ENCODE data around the gene ANO9. TPM values are rescaled to one million over a fixed set of nuclear protein-coding genes. Genes with fewer than 3 reads are reported as not detected.

Gene ANO9
- total RNA-seq, 1 experiment from 2014 or later: 85.5 TPM

GRCh38 chr11:459511-460220 lies 17.9 kb upstream of the ANO9 start:
- Mint-ChIP-seq H3K9me3 (ENCODE audit: unreplicated experiment) (no peaks in the 10 kb centered on the region), H3K36me3 (ENCODE audit: insufficient read depth, unreplicated experiment) (peaks cover 40% of the 10 kb centered on the region), H3K4me1 (ENCODE audit: low read depth, unreplicated experiment) (peaks cover 26% of the 10 kb centered on the region), H3K27ac (ENCODE audit: unreplicated experiment) (peak overlapping the region; percentile 93), H3K4me3 (ENCODE audit: unreplicated experiment) (no peak overlapping the region), H3K27me3 (ENCODE audit: insufficient read depth, unreplicated experiment) (no peaks in the 10 kb centered on the region)
- Histone ChIP-seq H3K36me3 (ENCODE audit: control insufficient read depth, insufficient read depth, low read length) (no peaks in the 10 kb centered on the region; the same call in 1 of the 2 replicates), H3K4me1 (peaks cover 20% of the 10 kb centered on the region), H3K9me3 (no peaks in the 10 kb centered on the region), H3K4me3 (ENCODE audit: low read depth, low read length) (no peak overlapping the region), H3K27me3 (replicated peaks; ENCODE audit: control insufficient read depth, insufficient read depth, low read length) (no peaks in the 10 kb centered on the region)
- BruUV-seq (replicated peaks): no TSS peak
- no peak for DNase-seq
- intact Hi-C loops (cut with micrococcal nuclease; ENCODE audit: unreplicated experiment): no loop called here
- no peak for TF ChIP-seq CTCF (IDR thresholded peaks at IDR 0.05; ENCODE audit: insufficient read depth in 1 of 2, low read depth in 1 of 2, low read length in 1 of 2, severe bottlenecking in 1 of 2, unreplicated experiment in 1 of 2)
- ChIA-PET POLR2A (no interaction called here), CTCF (no interaction called here)

DNA sequence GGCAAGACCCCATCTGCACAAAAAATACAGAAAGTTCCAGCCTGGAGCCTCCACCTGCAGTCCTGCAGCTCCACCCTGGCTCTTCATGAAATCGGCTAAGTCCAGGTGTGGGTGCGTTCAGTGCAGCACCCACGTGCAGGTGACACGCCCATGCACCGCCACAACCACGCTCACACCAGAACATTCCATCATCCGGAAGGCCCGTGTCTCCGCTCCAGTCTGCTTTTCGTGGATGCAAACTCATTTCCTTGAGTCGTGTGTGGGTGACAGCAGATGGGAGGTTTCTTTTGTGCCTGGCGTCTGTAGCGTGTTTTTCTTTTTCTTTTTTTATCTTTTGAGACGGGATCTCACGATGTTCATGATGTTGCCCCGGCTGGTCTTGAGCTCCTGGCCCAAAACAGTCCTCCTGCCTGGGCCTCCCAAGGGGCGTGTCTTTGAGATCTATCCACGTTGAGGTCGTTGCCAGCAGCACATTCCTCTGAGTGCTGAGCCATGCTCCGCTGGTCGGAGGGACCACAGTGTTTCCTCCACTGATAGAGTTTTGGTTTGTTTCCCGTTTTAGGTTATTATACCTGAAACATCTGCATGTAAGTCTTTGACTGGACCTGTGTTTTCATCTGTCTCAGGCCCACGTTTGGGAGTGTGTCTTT lies 15.4 kb upstream of the ANO9 start:
- Histone ChIP-seq H3K27me3 (replicated peaks; ENCODE audit: control insufficient read depth, insufficient read depth, low read length) (no peaks in the 10 kb centered on the region), H3K9me3 (no peaks in the 10 kb centered on the region), H3K4me1 (peaks cover 20% of the 10 kb centered on the region), H3K36me3 (ENCODE audit: control insufficient read depth, insufficient read depth, low read length) (no peaks in the 10 kb centered on the region), H3K4me3 (ENCODE audit: low read depth, low read length) (no peak overlapping the region)
- Mint-ChIP-seq H3K27ac (ENCODE audit: unreplicated experiment) (no peak overlapping the region), H3K9me3 (ENCODE audit: unreplicated experiment) (no peaks in the 10 kb centered on the region), H3K4me1 (ENCODE audit: low read depth, unreplicated experiment) (peaks cover 26% of the 10 kb centered on the region), H3K36me3 (ENCODE audit: insufficient read depth, unreplicated experiment) (peaks cover 47% of the 10 kb centered on the region), H3K27me3 (ENCODE audit: insufficient read depth, unreplicated experiment) (no peaks in the 10 kb centered on the region), H3K4me3 (ENCODE audit: unreplicated experiment) (no peak overlapping the region)
- intact Hi-C loops (cut with micrococcal nuclease; ENCODE audit: unreplicated experiment): no loop called here
- no TSS peak for BruUV-seq (replicated peaks)
- ChIA-PET CTCF (no interaction called here), POLR2A (no interaction called here)
- TF ChIP-seq CTCF (IDR thresholded peaks at IDR 0.05; ENCODE audit: insufficient read depth in 1 of 2, low read depth in 1 of 2, low read length in 1 of 2, severe bottlenecking in 1 of 2, unreplicated experiment in 1 of 2): no peak
- DNase-seq: no peak

- TF ChIP-seq CTCF (IDR thresholded peaks at IDR 0.05; ENCODE audit: insufficient read depth in 1 of 2, low read depth in 1 of 2, low read length in 1 of 2, severe bottlenecking in 1 of 2, unreplicated experiment in 1 of 2): no peak
- H3K4me1 ChIP-seq: peaks cover 20% of the 10 kb centered on the region
- H3K4me3 Mint-ChIP-seq (ENCODE audit: unreplicated experiment): no peak overlapping the region
- no peaks in the 10 kb centered on the region for H3K9me3 ChIP-seq
- ChIA-PET CTCF (no interaction called here), POLR2A (no interaction called here)
- H3K4me3 ChIP-seq (ENCODE audit: low read depth, low read length): no peak overlapping the region
- H3K27ac Mint-ChIP-seq (ENCODE audit: unreplicated experiment): no peak overlapping the region
- H3K4me1 Mint-ChIP-seq (ENCODE audit: low read depth, unreplicated experiment): peaks cover 25% of the 10 kb centered on the region
- H3K27me3 Mint-ChIP-seq (ENCODE audit: insufficient read depth, unreplicated experiment): no peaks in the 10 kb centered on the region
- intact Hi-C loops (cut with micrococcal nuclease; ENCODE audit: unreplicated experiment): no loop called here
- no peaks in the 10 kb centered on the region for H3K27me3 ChIP-seq (replicated peaks; ENCODE audit: control insufficient read depth, insufficient read depth, low read length)
- BruUV-seq (replicated peaks): no TSS peak
- H3K36me3 ChIP-seq (ENCODE audit: control insufficient read depth, insufficient read depth, low read length): no peaks in the 10 kb centered on the region
- DNase-seq: no peak
- H3K9me3 Mint-ChIP-seq (ENCODE audit: unreplicated experiment): no peaks in the 10 kb centered on the region
- peaks cover 43% of the 10 kb centered on the region for H3K36me3 Mint-ChIP-seq (ENCODE audit: insufficient read depth, unreplicated experiment)
Measured at GRCh38 chr11:456533-456932, 14.7 kb upstream of the ANO9 start.
